Measurements from ENCODE around the gene DLGAP5.

DLGAP5 gene

GRCh38 chr14:55128386-55129085 lies 62.8 kb downstream of the DLGAP5 start:
- DNase-seq (ENCODE audit: low spot score), result no peak

GRCh38 chr14:55127460-55127951 lies 63.9 kb downstream of the DLGAP5 start:
- no peak for DNase-seq (ENCODE audit: low spot score)

DNA sequence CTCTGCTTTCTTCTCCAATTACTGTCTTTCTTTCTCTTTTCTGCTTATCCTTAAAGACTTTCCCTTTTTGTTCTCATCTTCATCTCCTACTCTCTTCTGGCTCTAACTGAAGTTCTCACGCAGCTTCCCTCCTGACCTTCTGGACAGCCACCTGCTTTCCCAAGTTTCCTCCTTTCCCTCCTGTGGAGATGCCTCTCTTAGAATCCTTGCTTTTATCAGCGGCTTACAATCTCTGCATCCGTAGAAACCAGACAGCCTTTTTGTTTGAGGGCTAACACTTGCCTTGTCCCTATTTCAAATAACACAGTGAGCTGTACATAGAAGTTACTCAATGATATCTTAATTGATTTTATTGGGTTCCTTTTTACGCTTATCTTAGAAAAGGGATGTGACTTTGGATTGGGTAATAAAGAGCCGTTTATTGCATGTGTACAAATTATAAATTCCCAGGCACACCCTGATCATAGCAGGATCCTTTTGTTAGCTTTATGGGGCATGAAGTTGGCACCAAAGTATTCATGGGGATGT lies 64.4 kb downstream of the DLGAP5 start:
- no peak for DNase-seq (ENCODE audit: low spot score)

- DNase-seq (ENCODE audit: low spot score), result no peak
These were observed 65.4 kb downstream of the DLGAP5 start for GRCh38 chr14:55126034-55126433.

GRCh38 chr14:55125403-55125802 lies 66.0 kb downstream of the DLGAP5 start:
- DNase-seq (ENCODE audit: low spot score), result no peak

GRCh38 chr14:55124774-55125386 lies 66.5 kb downstream of the DLGAP5 start:
- no peak for DNase-seq (ENCODE audit: low spot score)

DNA sequence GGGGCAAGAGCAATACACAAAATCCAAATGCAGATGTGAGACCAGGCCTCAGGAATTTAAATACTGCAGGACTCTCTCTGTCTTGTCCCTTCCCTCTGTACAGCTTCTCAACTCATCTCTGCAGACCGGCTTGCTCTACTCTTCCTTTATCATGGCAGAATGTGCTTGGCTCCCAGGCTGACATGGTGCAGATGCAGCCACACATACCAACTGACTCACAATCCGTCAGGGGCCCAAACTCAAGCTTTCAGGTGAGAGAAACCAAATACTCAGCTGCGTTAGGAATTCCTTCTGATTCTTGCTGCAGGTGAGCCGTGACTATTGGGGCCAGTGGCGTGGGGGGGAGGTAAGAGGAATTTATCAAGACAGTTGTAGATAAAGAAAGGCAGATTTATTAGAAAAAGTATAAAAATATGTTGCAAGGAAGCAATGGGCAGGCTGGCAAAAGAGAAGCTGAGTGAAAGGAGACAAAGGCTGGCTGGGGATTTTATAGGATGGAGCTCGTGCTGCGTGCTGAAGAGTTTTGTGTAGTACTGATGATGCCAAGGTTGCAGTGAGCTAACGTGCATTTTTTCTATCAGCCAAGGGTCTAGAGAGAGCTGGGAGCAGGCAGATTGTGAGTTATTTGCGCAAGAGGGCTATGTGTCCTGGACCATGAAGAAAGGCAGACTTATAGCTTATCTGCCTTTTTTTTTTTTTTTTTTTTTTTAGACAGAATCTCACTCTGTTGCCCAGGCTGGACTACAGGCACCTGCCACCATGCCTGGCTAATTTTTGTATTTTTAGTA lies 67.3 kb downstream of the DLGAP5 start:
- no peak for DNase-seq (ENCODE audit: low spot score)

GRCh38 chr14:55123101-55123500 lies 68.3 kb downstream of the DLGAP5 start:
- DNase-seq (ENCODE audit: low spot score), result no peak

GRCh38 chr14:55122440-55122986 lies 68.9 kb downstream of the DLGAP5 start:
- no peak for DNase-seq (ENCODE audit: low spot score)

DNA sequence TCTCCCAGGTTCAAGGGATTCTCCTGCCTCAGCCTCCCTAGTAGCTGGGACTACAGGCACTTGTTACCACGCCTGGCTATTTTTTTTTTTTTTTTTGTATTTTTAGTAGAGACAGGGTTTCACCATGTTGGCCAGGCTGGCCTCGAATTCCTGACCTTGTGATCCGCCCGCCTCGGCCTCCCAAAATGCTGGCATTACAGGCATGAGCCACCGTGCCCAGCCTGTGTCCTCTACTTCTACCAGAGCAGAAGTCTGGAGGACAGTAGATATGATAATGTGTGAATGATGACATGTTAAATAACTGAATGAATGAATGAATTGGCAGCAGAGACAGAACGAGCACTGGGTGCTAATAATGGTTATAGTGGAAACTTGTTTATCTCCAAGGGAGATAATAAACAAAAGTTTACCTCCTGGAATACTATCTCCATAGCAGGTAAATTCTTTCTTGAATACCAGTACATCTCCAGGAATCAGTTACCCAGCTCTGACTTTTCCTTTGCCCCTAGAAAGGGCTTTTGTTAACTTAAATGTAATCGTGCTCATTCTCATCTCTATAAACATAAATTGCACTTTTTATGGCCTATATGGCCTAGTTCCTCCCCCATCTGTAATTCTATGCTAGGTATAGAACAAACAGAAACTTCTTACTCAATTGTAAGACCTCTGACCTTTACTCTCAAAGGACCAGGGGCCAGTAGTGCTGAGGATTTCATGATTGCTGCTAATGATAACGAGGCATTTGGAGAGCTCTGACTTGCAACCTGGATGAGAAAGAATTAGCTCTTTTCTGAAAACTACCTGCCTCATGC lies 69.6 kb downstream of the DLGAP5 start:
- no peak for DNase-seq (ENCODE audit: low spot score)

GRCh38 chr14:55120571-55121495 lies 70.6 kb downstream of the DLGAP5 start:
- no peak for DNase-seq (ENCODE audit: low spot score)

GRCh38 chr14:55118761-55119160 lies 72.6 kb downstream of the DLGAP5 start:
- DNase-seq (ENCODE audit: low spot score), result no peak

DNA sequence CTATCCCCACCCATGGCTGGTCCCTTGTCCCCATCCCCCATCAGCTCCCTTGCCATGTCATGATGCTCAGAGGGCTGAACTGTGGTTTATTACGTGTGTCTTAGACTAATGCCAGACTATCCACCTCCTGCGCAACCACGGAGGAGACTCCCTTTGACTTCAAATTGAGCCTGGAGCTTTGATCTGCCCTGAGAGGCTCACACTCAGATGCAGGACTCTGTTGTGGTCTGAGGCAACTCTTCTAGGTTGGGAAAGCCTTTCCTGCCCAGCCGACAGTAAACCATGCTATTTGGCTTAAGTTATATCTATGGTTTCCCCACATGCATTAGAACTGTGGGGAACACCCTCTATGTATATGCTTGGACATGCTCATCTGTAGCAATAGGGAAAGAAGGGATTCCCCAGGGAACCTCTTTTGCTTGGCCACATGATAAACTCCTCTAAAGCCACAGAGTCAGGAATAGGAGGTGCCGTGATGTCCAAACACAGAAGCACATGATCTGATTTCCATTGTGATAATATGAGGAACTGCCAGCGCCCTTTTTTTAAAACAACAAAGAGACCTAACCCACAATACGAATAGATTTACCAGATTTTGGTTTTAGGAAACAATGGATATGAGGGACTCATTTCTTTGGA lies 73.5 kb downstream of the DLGAP5 start:
- DNase-seq (ENCODE audit: low spot score), result no peak

- no peak for DNase-seq (ENCODE audit: low spot score)
These were observed 74.9 kb downstream of the DLGAP5 start for GRCh38 chr14:55116246-55117030.

DNA sequence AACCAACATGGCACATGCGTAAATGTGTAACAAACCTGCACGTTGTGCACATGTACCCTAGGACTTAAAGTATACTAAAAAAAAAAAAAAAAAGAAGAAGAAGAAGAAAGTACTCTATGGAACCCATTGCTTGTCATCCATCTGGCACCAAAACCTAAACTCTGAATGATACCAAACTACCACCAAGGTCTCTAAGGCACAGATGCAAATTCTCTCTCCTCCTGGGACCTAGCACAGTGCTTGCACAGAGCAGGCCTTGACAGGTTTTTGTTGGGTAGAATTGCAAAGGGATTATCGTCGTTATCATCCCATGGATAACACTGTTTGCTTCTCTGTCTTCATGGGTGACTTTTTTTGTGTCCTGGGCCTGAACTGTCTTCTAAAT lies 75.5 kb downstream of the DLGAP5 start:
- DNase-seq (ENCODE audit: low spot score), result no peak

DNA sequence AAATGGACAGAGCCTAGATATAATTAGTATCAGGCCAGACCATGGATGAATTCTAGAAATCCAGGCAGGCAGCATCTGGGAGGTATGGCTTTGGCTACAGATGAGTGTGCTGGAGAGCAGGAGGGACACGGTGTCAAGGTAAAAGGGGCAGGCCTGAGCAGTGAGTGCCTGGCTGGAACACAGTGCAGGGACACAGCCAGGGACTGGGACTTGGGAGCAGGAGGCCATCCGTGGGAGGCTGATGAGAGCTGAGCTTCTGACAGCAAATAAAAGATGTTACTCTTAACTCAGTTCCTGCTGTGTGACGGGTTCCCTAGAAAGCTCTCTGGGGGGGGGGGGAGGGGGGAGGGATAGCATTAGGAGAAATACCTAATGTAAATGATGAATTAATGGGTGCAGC lies 75.9 kb downstream of the DLGAP5 start:
- no peak for DNase-seq (ENCODE audit: low spot score)

DNA sequence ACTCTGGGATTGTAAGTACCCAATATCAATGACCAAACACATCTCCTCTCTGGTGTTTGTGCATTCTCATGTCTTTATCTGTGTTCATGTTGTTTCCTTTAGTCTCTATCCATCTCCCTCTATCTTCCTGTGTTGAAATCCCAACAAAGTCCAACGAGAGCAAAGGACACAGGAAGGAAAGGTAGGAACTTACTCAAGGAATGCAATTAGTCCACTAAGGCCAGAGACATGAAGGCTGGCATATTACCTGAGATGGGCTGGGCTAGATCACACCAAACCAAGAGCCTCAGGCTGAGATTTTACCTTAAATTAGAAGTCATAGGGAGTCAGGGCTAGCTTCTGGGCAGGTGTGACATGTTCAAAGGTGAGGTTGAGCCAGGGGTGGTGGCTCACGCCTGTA lies 76.7 kb downstream of the DLGAP5 start:
- no peak for DNase-seq (ENCODE audit: low spot score)

DNA sequence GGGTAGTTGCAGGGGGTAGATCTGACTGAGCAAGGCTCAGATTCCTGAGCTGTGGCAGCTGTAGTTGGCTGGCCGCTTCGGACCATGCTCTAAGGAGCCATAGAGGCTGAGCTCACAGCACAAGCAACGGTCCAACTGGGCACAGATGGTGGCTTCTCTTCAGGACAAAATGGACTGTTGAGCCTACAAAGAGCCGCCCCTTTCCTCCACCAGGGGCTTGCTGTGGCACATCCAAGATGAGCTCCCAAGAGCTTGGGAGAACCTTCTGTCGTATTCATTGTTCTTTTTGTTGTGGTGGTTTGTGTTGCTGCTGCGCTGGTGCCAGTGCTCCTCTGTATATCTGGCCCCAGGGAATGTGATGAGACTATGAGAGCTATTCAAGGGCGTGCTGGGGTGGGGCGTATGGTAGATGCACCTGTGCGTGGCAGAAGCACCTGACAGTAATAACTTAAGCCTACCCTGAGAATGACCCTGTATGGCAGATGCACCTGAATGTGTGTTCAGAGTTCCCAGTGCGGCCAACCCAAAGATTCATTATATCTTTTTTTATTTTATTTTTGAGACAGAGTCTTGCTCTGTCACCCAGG lies 80.2 kb downstream of the DLGAP5 start:
- DNase-seq (ENCODE audit: low spot score), result no peak

GRCh38 chr14:55109836-55110235 lies 81.5 kb downstream of the DLGAP5 start:
- DNase-seq (ENCODE audit: low spot score), result no peak

Data from pons (tissue), 1 donor.